ENCODE data around the gene EGLN2. TPM values are rescaled to one million over a fixed set of nuclear protein-coding genes. Genes with fewer than 3 reads are reported as not detected.

Gene EGLN2
- total and polyA plus RNA-seq, 7 experiments from 2014 or later, result 122 to 254 (median 157) TPM

DNA sequence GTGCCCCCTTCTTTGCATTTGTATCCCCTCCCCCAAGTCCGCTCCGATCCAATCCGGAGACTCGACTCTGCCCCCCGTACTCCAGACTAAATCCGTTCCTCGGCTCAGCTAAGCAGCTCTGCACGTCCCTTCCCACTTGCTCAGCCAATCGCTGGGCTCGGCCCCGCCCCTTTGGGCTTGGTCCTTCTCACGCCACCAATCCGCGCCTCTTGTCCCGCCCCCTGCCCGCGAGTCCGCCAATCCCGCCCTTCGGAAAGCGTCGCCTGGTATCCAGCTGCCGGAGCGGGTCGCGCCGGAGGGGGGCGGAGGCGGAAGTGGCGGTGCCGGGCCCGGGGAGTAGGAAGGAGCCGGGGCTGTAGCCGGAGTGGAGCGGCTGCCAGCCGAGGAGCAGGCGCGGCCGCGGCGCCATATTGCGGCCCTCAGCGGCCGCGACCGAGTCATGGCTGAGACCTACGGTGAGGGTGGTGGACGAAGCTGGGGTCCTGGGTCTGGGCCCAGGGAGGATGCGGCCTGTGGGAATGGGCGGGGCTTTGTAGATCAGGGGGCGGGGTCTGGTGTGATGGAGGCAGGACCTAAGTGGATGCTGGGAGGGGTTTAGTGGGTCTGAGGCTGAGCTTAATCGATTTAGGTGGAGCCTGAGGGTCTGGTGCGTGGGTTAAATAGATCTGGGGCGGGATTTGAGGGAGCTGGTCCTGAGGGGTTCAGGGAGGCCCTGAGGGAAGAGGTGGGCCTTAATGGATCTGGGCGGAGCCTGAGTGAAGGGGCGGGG is 20.9 kb upstream of the EGLN2 start, which contains the start of gene RAB4B:
Gene RAB4B, plus strand, starts transcription at position 311 of the 769 bp plus-strand sequence. Its CDS starts 129 bp downstream, at position 440.
- peak; percentile 92 for ATAC-seq
- H3K9me3 ChIP-seq (ENCODE audit: control insufficient read depth in 2 of 3, low read length in 3 of 3), result no peaks in the 10 kb centered on the region
- peak; percentile 99 to 100 (median 100) for DNase-seq
- H3K4me3 ChIP-seq (ENCODE audit: low read length), result peak within 1 kb of the TSS; percentile 97
- H3K27ac ChIP-seq (ENCODE audit: low read depth, low read length), result peak within 1 kb of the TSS; percentile 92
- Mint-ChIP-seq H3K27me3 (no peaks in the 10 kb centered on the region), H3K4me1 (peaks cover 31 to 49% (median 39%) of the 10 kb centered on the region in 7 donors), H3K27ac (peak within 1 kb of the TSS; percentile 87 to 99 (median 98)), H3K4me3 (peak within 1 kb of the TSS; percentile 91 to 99 (median 96)), H3K9me3 (peaks cover 0 to 1% (median 0%) of the 10 kb centered on the region in 11 donors), H3K36me3 (peaks cover 5 to 17% (median 9%) of the 10 kb centered on the region in 5 donors)
- intact Hi-C loops (cut with micrococcal nuclease), result loop anchor here (1.0 to 10.0 kb wide), 16 partner anchors 13 to 577 kb away; partner anchors contain the start of genes COQ8B (in 2 of the 2), NUMBL (in 2 of the 2), ACTMAP (in 1 of the 2) and AKT2 (in 1 of the 2)
- CTCF ChIA-PET, result interaction anchor here (0.8 to 3.6 kb wide), 15 partner anchors 18 to 574 kb away, joined by 3 to 21 read pairs (median 4); partner anchors contain the start of genes ACTMAP and EGLN2
- peaks cover 18 to 24% of the 10 kb centered on the region in 2 donors for H3K4me1 ChIP-seq (ENCODE audit: control insufficient read depth in 2 of 2, insufficient read depth in 2 of 2, low read length in 2 of 2)
- H3K36me3 ChIP-seq (ENCODE audit: control insufficient read depth in 2 of 3, insufficient read depth in 3 of 3, low read length in 3 of 3), result peaks cover 0 to 6% (median 0%) of the 10 kb centered on the region in 3 experiments
- H3K27me3 ChIP-seq (ENCODE audit: control insufficient read depth in 2 of 2, insufficient read depth in 2 of 2, low read length in 2 of 2), result no peaks in the 10 kb centered on the region
- POLR2A ChIA-PET, result interaction anchor here (0.5 to 5.6 kb wide), 27 partner anchors 9 to 1097 kb away, joined by 3 to 92 read pairs (median 5); partner anchors contain the start of genes ACTMAP, COQ8B, EGLN2 and HNRNPUL1

DNA sequence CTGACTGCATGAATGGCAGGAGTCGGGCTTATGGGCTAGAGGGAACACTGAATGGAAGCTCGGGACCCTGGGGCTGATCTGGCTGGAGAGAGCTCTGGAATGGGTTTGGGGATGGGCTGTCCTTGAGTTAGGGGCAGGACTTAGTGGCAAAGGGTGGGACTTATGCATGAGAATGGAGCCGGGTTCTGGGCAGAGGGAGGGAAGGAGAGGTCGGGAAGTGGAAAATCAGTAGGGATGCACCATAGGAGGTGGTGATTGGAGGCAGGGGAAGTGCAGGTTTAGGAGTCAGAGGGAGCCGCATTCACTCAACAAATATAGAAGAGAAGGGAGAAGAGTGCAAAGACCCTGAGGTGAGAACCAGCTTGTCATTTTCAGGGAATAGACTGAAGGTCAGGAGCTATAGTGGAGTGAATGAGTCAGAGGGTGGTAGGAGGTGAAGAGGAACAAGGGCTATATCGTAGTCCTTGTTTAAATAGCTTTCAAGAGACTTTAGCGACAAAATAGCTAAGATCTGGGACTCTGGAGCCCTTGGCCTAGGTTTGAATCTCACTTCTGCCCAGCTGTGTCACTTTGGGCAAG is 20.2 kb upstream of the EGLN2 start:
- Mint-ChIP-seq H3K4me1 (peaks cover 35 to 49% (median 40%) of the 10 kb centered on the region in 7 donors), H3K27me3 (no peaks in the 10 kb centered on the region), H3K27ac (peak overlapping the region; percentile 87 to 99 (median 98)), H3K9me3 (peaks cover 0 to 1% (median 0%) of the 10 kb centered on the region in 11 donors), H3K4me3 (peak overlapping the region; percentile 91 to 99 (median 96)), H3K36me3 (peaks cover 7 to 20% (median 12%) of the 10 kb centered on the region in 5 donors)
- no peaks in the 10 kb centered on the region for H3K27me3 ChIP-seq (ENCODE audit: control insufficient read depth in 2 of 2, insufficient read depth in 2 of 2, low read length in 2 of 2)
- CTCF ChIA-PET, result interaction anchor here (0.8 to 3.6 kb wide), 8 partner anchors 20 to 573 kb away, joined by 3 to 21 read pairs (median 5); partner anchors contain the start of genes ACTMAP and EGLN2
- H3K4me1 ChIP-seq (ENCODE audit: control insufficient read depth in 2 of 2, insufficient read depth in 2 of 2, low read length in 2 of 2), result peaks cover 18 to 24% of the 10 kb centered on the region in 2 donors
- peak overlapping the region; percentile 92 for H3K27ac ChIP-seq (ENCODE audit: low read depth, low read length)
- no peaks in the 10 kb centered on the region for H3K9me3 ChIP-seq (ENCODE audit: control insufficient read depth in 2 of 3, low read length in 3 of 3)
- peaks cover 0 to 7% (median 0%) of the 10 kb centered on the region in 3 experiments for H3K36me3 ChIP-seq (ENCODE audit: control insufficient read depth in 2 of 3, insufficient read depth in 3 of 3, low read length in 3 of 3)
- no peak for DNase-seq
- POLR2A ChIA-PET, result interaction anchor here (0.8 to 5.6 kb wide), 20 partner anchors 8 to 485 kb away, joined by 3 to 92 read pairs (median 6); partner anchors contain the start of genes ACTMAP, COQ8B, EGLN2 and HNRNPUL1
- peak overlapping the region; percentile 97 for H3K4me3 ChIP-seq (ENCODE audit: low read length)
- no peak for ATAC-seq
- intact Hi-C loops (cut with micrococcal nuclease), result loop anchor here (1.0 to 10.0 kb wide), 14 partner anchors 20 to 576 kb away; partner anchors contain the start of genes COQ8B (in 2 of the 2), NUMBL (in 2 of the 2), ACTMAP (in 1 of the 2) and AKT2 (in 1 of the 2)

DNA sequence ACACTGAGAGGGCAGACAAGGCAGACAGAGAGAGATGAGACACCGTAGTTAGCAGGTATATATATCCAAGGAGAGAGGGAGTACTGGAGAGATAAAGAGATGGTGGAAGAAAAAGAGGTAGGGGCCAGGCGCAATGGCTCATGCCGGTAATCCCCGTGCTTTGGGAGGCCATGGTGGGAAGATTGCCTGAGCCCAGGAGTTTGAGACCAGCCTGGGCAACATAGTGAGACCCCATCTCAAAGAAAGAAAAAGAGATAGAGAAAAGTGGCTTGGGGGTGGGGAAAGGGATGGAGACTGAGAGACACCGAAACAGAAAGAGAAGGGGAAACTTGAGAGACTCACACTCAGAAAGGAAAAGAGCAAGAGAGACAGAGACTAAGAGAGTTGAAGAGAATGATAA is 18.4 kb upstream of the EGLN2 start:
- peaks cover 35 to 47% (median 40%) of the 10 kb centered on the region in 7 donors for H3K4me1 Mint-ChIP-seq
- no peak for ATAC-seq
- H3K9me3 Mint-ChIP-seq, result peaks cover 0 to 1% (median 0%) of the 10 kb centered on the region in 11 donors

DNA sequence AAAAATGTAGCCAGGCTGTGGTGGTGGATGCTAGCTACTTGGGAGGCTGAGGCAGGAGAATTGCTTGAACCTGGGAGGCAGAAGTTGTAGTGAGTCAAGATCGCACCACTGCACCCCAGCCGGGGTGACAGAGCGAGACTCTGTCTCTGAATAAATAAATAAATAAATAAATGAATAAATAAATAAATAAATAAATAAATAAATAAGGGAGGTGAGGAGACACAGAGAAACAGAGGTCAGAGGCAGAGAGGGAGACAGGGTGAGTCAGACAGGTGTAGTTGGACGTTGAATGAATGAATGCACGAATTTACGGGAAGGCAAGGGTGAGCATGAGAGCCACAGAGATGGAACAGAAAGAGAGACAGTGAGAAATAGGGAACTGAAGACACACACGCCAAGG is 17.9 kb upstream of the EGLN2 start:
- DNase-seq, result no peak
- H3K9me3 ChIP-seq (ENCODE audit: control insufficient read depth in 2 of 3, low read length in 3 of 3), result no peaks in the 10 kb centered on the region
- intact Hi-C loops (cut with micrococcal nuclease), result loop anchor here in 1 of 2 donors (1.0 kb wide), 1 partner anchor 36 kb away; no protein-coding TSS in a partner anchor
- H3K9me3 Mint-ChIP-seq, result peaks cover 0 to 1% (median 0%) of the 10 kb centered on the region in 11 donors
- H3K27ac Mint-ChIP-seq, result peak overlapping the region in 1 of 9 donors; percentile 67
- no peak overlapping the region for H3K4me3 Mint-ChIP-seq
- H3K36me3 ChIP-seq (ENCODE audit: control insufficient read depth in 2 of 3, insufficient read depth in 3 of 3, low read length in 3 of 3), result peaks cover 0 to 10% (median 0%) of the 10 kb centered on the region in 3 experiments
- H3K4me1 Mint-ChIP-seq, result peaks cover 35 to 47% (median 40%) of the 10 kb centered on the region in 7 donors
- H3K27ac ChIP-seq (ENCODE audit: low read depth, low read length), result no peak overlapping the region
- peaks cover 7 to 21% (median 12%) of the 10 kb centered on the region in 5 donors for H3K36me3 Mint-ChIP-seq
- H3K4me1 ChIP-seq (ENCODE audit: control insufficient read depth in 2 of 2, insufficient read depth in 2 of 2, low read length in 2 of 2), result peaks cover 18 to 24% of the 10 kb centered on the region in 2 donors
- H3K27me3 ChIP-seq (ENCODE audit: control insufficient read depth in 2 of 2, insufficient read depth in 2 of 2, low read length in 2 of 2), result no peaks in the 10 kb centered on the region
- ATAC-seq, result no peak
- H3K27me3 Mint-ChIP-seq, result no peaks in the 10 kb centered on the region
- ChIA-PET CTCF (no interaction called here), POLR2A (interaction anchor here (0.6 to 0.8 kb wide), 2 partner anchors 56 to 92 kb away, joined by 3 read pairs; no protein-coding TSS in a partner anchor)
- H3K4me3 ChIP-seq (ENCODE audit: low read length), result no peak overlapping the region

More for the DNA sequence above, 18.4 kb upstream of the EGLN2 start:
- no peak for DNase-seq
- Mint-ChIP-seq H3K4me3 (peak overlapping the region in 3 of 10 donors; percentile 10 to 40 (median 34)), H3K36me3 (peaks cover 7 to 19% (median 12%) of the 10 kb centered on the region in 5 donors), H3K27ac (peak overlapping the region in 5 of 9 donors; percentile 17 to 67 (median 37)), H3K27me3 (no peaks in the 10 kb centered on the region)
- POLR2A ChIA-PET, result interaction anchor here (4.2 to 5.6 kb wide), 2 partner anchors 16 to 23 kb away, joined by 84 to 89 read pairs; partner anchors contain the start of gene EGLN2
- Histone ChIP-seq H3K4me1 (ENCODE audit: control insufficient read depth in 2 of 2, insufficient read depth in 2 of 2, low read length in 2 of 2) (peaks cover 18 to 24% of the 10 kb centered on the region in 2 donors), H3K36me3 (ENCODE audit: control insufficient read depth in 2 of 3, insufficient read depth in 3 of 3, low read length in 3 of 3) (peaks cover 0 to 10% (median 0%) of the 10 kb centered on the region in 3 experiments), H3K4me3 (ENCODE audit: low read length) (no peak overlapping the region), H3K9me3 (ENCODE audit: control insufficient read depth in 2 of 3, low read length in 3 of 3) (no peaks in the 10 kb centered on the region), H3K27me3 (ENCODE audit: control insufficient read depth in 2 of 2, insufficient read depth in 2 of 2, low read length in 2 of 2) (no peaks in the 10 kb centered on the region), H3K27ac (ENCODE audit: low read depth, low read length) (no peak overlapping the region)
- intact Hi-C loops (cut with micrococcal nuclease), result no loop called here
- CTCF ChIA-PET, result interaction anchor here (0.5 kb wide), 1 partner anchor 27 kb away, joined by 3 read pairs; no protein-coding TSS in a partner anchor

DNA sequence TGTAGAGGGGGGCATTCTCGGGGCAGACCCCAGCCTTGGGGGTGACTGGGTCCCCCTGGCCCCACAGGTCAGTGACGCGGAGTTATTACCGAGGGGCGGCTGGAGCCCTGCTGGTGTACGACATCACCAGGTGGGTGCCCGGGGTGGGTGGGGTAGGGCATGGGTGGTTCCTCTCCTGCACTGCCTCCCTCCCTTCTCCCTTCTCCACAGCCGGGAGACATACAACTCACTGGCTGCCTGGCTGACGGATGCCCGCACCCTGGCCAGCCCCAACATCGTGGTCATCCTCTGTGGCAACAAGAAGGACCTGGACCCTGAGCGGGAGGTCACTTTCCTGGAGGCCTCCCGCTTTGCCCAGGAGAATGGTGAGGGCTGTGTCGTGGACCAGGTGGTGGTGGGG is 15.3 kb upstream of the EGLN2 start:
- no peaks in the 10 kb centered on the region for H3K9me3 ChIP-seq (ENCODE audit: control insufficient read depth in 2 of 3, low read length in 3 of 3)
- peaks cover 7 to 15% of the 10 kb centered on the region in 2 donors for H3K4me1 ChIP-seq (ENCODE audit: control insufficient read depth in 2 of 2, insufficient read depth in 2 of 2, low read length in 2 of 2)
- no peaks in the 10 kb centered on the region for H3K27me3 ChIP-seq (ENCODE audit: control insufficient read depth in 2 of 2, insufficient read depth in 2 of 2, low read length in 2 of 2)
- no peak for DNase-seq
- H3K36me3 ChIP-seq (ENCODE audit: control insufficient read depth in 2 of 3, insufficient read depth in 3 of 3, low read length in 3 of 3), result peaks cover 0 to 24% (median 0%) of the 10 kb centered on the region in 3 experiments
- no peak overlapping the region for H3K4me3 ChIP-seq (ENCODE audit: low read length)
- ChIA-PET CTCF (no interaction called here), POLR2A (interaction anchor here (1.2 kb wide), 1 partner anchor 15 kb away, joined by 6 read pairs; the partner anchor contains the start of gene EGLN2)
- Mint-ChIP-seq H3K36me3 (peaks cover 7 to 29% (median 12%) of the 10 kb centered on the region in 5 donors), H3K27me3 (no peaks in the 10 kb centered on the region), H3K27ac (peak overlapping the region in 2 of 9 donors; percentile 24 to 55), H3K4me1 (peaks cover 18 to 29% (median 25%) of the 10 kb centered on the region in 7 donors), H3K9me3 (no peaks in the 10 kb centered on the region), H3K4me3 (no peak overlapping the region)
- ATAC-seq, result no peak
- intact Hi-C loops (cut with micrococcal nuclease), result no loop called here
- no peak overlapping the region for H3K27ac ChIP-seq (ENCODE audit: low read depth, low read length)

All from naive thymus-derived CD4-positive, alpha-beta T cell (primary cell).